ENCODE measurements around the gene FTSJ3. TPM values are rescaled to one million over a fixed set of nuclear protein-coding genes. Genes with fewer than 3 reads are reported as not detected.

Gene FTSJ3
- total and polyA plus RNA-seq, 2 experiments from 2014 or later, result 29.2 to 61.5 TPM

- TF ChIP-seq ZNF462 (CRISPR knock-in tag; IDR thresholded peaks at IDR 0.05) (no peak), EZH2 (IDR thresholded peaks at IDR 0.05; ENCODE audit: low read depth, unreplicated experiment) (no peak), CTCF (conservative IDR thresholded peaks at IDR 0.05; ENCODE audit: low read depth in 2 of 2) (no peak), ETS1 (IDR thresholded peaks at IDR 0.05) (no peak), ZNF114 (CRISPR knock-in tag; IDR thresholded peaks at IDR 0.05) (no peak), CREB1 (CRISPR knock-in tag; IDR thresholded peaks at IDR 0.05; ENCODE audit: low read depth) (no peak)
Observed at GRCh38 chr17:63816669-63817068, 10.8 kb downstream of the FTSJ3 start (continued).

- H2AFZ ChIP-seq, result no peak overlapping the region
- H3K4me1 ChIP-seq (ENCODE audit: insufficient read depth), result no peaks in the 10 kb centered on the region
- H3K36me3 Mint-ChIP-seq (ENCODE audit: low read depth), result peaks cover 100% of the 10 kb centered on the region
- no peaks in the 10 kb centered on the region for H3K4me1 Mint-ChIP-seq
- no peaks in the 10 kb centered on the region for H3K9me3 Mint-ChIP-seq
- H3K9me2 ChIP-seq (ENCODE audit: insufficient read depth), result no peaks in the 10 kb centered on the region
- H3K4me3 ChIP-seq, result no peak overlapping the region
- H3K4me3 Mint-ChIP-seq, result no peak overlapping the region
- ATAC-seq (no peak), DNase-seq (ENCODE audit: low spot score) (no peak)
- H3K27me3 ChIP-seq (ENCODE audit: insufficient read depth), result no peaks in the 10 kb centered on the region
- peaks cover 48% of the 10 kb centered on the region for H3F3A ChIP-seq (replicated peaks; ENCODE audit: low read depth)
- no peaks in the 10 kb centered on the region for H3K79me2 ChIP-seq (replicated peaks; ENCODE audit: insufficient read depth)
- peaks cover 65% of the 10 kb centered on the region for H4K20me1 ChIP-seq (replicated peaks; ENCODE audit: insufficient read depth)
- no peak overlapping the region; the same call in 1 of the 2 replicates for H3K27ac ChIP-seq (ENCODE audit: low read depth)
- H3K4me2 ChIP-seq, result no peak overlapping the region
- peaks cover 83% of the 10 kb centered on the region for H3K36me3 ChIP-seq (ENCODE audit: insufficient read depth)
- peaks cover 11% of the 10 kb centered on the region for H3K27me3 Mint-ChIP-seq (ENCODE audit: insufficient read depth, low read depth, poor library complexity)
- H3K27ac Mint-ChIP-seq, result no peak overlapping the region
- TF ChIP-seq CREB1 (CRISPR knock-in tag; IDR thresholded peaks at IDR 0.05; ENCODE audit: low read depth) (no peak), EZH2phosphoT487 (IDR thresholded peaks at IDR 0.05; ENCODE audit: unreplicated experiment) (no peak), CTCF (conservative IDR thresholded peaks at IDR 0.05; ENCODE audit: low read depth in 2 of 2) (no peak), REST (IDR thresholded peaks at IDR 0.05; ENCODE audit: unreplicated experiment) (no peak), NANOG (IDR thresholded peaks at IDR 0.05; ENCODE audit: borderline replicate concordance) (no peak), ZNF331 (CRISPR knock-in tag; IDR thresholded peaks at IDR 0.05; ENCODE audit: low read depth) (no peak), EZH2 (IDR thresholded peaks at IDR 0.05; ENCODE audit: low read depth, unreplicated experiment) (no peak)
Observed at GRCh38 chr17:63816123-63816522, 11.3 kb downstream of the FTSJ3 start.
